Endothelial cell (in vitro differentiated cells): Measurements from ENCODE around the gene PER3. TPM values are rescaled to one million over a fixed set of nuclear protein-coding genes. Genes with fewer than 3 reads are reported as not detected.

Source experiments
- DNase-seq: peaks from one replicate; pipeline ENCODE4 v3.0.0; 2021; ENCODE audit warnings: low spot score
- H3K27ac Mint-ChIP-seq: one replicate; pipeline ENCODE4 v1.8.0; 2021; ENCODE audit warnings: mixed read lengths, inconsistent platforms; ENCODE audit not compliant: unreplicated experiment
- H3K27me3 Mint-ChIP-seq: one replicate; pipeline ENCODE4 v1.8.0; 2021; ENCODE audit warnings: mild to moderate bottlenecking, moderate library complexity, mixed read lengths, inconsistent platforms; ENCODE audit not compliant: unreplicated experiment
- H3K36me3 Mint-ChIP-seq: one replicate; pipeline ENCODE4 v1.8.0; 2021; ENCODE audit warnings: mild to moderate bottlenecking, low read depth, mixed read lengths, inconsistent platforms; ENCODE audit not compliant: unreplicated experiment
- H3K4me1 Mint-ChIP-seq: one replicate; pipeline ENCODE4 v1.8.0; 2021; ENCODE audit warnings: mild to moderate bottlenecking, mixed read lengths, inconsistent platforms; ENCODE audit not compliant: unreplicated experiment
- H3K4me3 Mint-ChIP-seq: one replicate; pipeline ENCODE4 v1.8.0; 2021; ENCODE audit warnings: mild to moderate bottlenecking, mixed read lengths, inconsistent platforms; ENCODE audit not compliant: unreplicated experiment
- H3K9me3 Mint-ChIP-seq: one replicate; pipeline ENCODE4 v1.8.0; 2021; ENCODE audit warnings: mixed read lengths, inconsistent platforms; ENCODE audit not compliant: unreplicated experiment
- total RNA-seq: library from RNA; stranded (reverse); fragmentation: NEBNext Ultra II Directional; extraction: Animal tissue kit (Norgen Biotek cat#: 25700); gene quantifications from one replicate; pipeline ENCODE4 v1.2.1, GENCODE V29; 2021; ENCODE audit not compliant: unreplicated experiment
- TF ChIP-seq, protein P1 (sequence below): fragments of 200-600 bp; sonication (generic); IDR thresholded peaks from one replicate; pipeline ENCODE4 v1.5.0; 2021; ENCODE audit warnings: antibody characterized with exemption; ENCODE audit not compliant: unreplicated experiment

PER3 gene
- total RNA-seq, 1 donor from 2014 or later, result 2.8 TPM

DNA sequence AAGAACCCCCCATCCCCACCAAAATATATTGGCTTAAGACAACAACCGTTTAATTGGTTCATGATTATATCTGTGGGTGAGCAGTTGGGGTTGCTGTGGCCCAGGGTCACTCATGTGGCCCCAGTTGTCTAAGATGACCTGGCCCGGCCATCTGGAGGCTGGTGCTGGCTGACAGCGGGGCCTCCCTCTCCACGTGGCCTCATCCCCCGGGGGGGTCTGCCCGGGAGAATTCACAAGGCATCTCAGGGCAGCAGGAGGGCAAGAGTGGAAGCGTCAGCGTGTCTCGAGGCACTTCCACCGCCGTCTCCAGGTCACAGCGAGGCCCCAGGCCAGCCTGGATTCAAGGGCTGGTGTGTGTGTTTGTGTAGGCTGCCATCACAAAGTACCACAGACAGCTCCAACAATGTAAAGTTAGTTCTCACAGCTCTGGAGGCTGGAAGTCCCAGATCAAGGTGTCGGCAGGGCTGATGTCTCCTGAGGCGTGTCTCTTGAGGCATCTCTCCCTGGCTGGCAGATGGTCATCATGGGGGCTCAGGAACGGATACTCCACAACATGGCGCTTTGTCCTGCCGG, 79.8 kb downstream of the PER3 start:
- no peak overlapping the region for H3K27ac Mint-ChIP-seq
- H3K27me3 Mint-ChIP-seq, result peaks cover 8% of the 10 kb centered on the region
- no peaks in the 10 kb centered on the region for H3K9me3 Mint-ChIP-seq
- no peak for DNase-seq
- H3K4me3 Mint-ChIP-seq, result no peak overlapping the region
- TF ChIP-seq, protein P1, sequence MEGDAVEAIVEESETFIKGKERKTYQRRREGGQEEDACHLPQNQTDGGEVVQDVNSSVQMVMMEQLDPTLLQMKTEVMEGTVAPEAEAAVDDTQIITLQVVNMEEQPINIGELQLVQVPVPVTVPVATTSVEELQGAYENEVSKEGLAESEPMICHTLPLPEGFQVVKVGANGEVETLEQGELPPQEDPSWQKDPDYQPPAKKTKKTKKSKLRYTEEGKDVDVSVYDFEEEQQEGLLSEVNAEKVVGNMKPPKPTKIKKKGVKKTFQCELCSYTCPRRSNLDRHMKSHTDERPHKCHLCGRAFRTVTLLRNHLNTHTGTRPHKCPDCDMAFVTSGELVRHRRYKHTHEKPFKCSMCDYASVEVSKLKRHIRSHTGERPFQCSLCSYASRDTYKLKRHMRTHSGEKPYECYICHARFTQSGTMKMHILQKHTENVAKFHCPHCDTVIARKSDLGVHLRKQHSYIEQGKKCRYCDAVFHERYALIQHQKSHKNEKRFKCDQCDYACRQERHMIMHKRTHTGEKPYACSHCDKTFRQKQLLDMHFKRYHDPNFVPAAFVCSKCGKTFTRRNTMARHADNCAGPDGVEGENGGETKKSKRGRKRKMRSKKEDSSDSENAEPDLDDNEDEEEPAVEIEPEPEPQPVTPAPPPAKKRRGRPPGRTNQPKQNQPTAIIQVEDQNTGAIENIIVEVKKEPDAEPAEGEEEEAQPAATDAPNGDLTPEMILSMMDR, result no peak
- peaks cover 5% of the 10 kb centered on the region for H3K36me3 Mint-ChIP-seq
- peaks cover 5% of the 10 kb centered on the region for H3K4me1 Mint-ChIP-seq

- H3K27ac Mint-ChIP-seq, result no peak overlapping the region
- TF ChIP-seq, protein P1, result no peak
Measured at GRCh38 chr1:7865978-7866377, 81.9 kb downstream of the PER3 start.

DNA sequence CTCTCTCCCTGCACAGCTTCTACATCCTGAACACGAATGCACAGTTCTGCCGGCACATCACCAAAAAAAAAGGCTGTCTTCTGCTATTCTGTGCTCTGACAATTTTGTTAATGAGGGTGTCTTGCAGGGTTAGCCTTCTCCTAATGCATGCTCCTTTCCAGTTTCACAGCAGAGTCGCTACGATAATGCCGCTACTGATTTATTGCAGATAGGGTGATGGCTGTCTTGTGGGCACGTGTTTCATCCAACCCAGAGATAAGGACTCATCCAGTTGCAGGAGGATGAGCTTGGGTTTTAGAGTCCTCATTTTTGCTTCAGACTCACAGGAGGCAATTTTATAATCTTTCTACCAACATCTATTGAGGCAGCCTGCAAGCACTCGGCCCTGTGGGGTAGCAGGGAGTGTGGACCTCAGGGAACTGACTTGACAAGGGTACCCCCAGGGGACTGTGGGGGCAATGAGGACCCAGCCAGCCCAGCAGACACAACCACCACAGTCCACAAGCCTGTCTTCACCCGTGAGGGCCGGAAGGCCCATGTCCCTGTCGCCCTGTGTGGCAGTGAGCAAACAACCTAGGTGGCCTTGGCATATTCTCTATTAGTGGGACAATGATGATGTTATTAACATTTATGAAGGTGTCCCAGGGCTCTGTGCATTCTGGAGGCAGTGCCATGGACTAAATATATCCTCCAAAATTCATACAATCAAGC, 84.1 kb downstream of the PER3 start:
- no peak for DNase-seq
- Mint-ChIP-seq H3K36me3 (peaks cover 5% of the 10 kb centered on the region), H3K9me3 (no peaks in the 10 kb centered on the region), H3K27me3 (peaks cover 5% of the 10 kb centered on the region), H3K27ac (no peak overlapping the region), H3K4me3 (no peak overlapping the region), H3K4me1 (peaks cover 5% of the 10 kb centered on the region)
- TF ChIP-seq, protein P1, result no peak

More at GRCh38 chr1:7865978-7866377, 81.9 kb downstream of the PER3 start:
- peaks cover 5% of the 10 kb centered on the region for H3K36me3 Mint-ChIP-seq
- no peaks in the 10 kb centered on the region for H3K9me3 Mint-ChIP-seq
- no peak for DNase-seq
- H3K27me3 Mint-ChIP-seq, result peaks cover 5% of the 10 kb centered on the region
- no peak overlapping the region for H3K4me3 Mint-ChIP-seq
- H3K4me1 Mint-ChIP-seq, result peaks cover 5% of the 10 kb centered on the region

GRCh38 chr1:7869136-7869920, 85.2 kb downstream of the PER3 start:
- DNase-seq, result no peak
- peaks cover 4% of the 10 kb centered on the region for H3K36me3 Mint-ChIP-seq

More at GRCh38 chr1:7869136-7869920, 85.2 kb downstream of the PER3 start:
- TF ChIP-seq, protein P1, result no peak
- no peaks in the 10 kb centered on the region for H3K9me3 Mint-ChIP-seq
- H3K4me1 Mint-ChIP-seq, result peaks cover 4% of the 10 kb centered on the region
- peaks cover 7% of the 10 kb centered on the region for H3K27me3 Mint-ChIP-seq
- no peak overlapping the region for H3K4me3 Mint-ChIP-seq
- no peak overlapping the region for H3K27ac Mint-ChIP-seq
